CD4-positive, alpha-beta T cell treated with Interleukin-10 for 1 hour (primary cell): ENCODE data around the gene CDC42.
A peak's percentile ranks its signal among the peaks of the same experiment; 100 is the strongest.
"Not testable (repeated sequence)": the region's sequence is repeated elsewhere in the genome, so short reads cannot be mapped to it uniquely, and the experiment has no call there.

Experiments used
- DNase-seq: peaks from one replicate; pipeline ENCODE4 v3.0.0-alpha.2; 2020

Gene CDC42

DNA sequence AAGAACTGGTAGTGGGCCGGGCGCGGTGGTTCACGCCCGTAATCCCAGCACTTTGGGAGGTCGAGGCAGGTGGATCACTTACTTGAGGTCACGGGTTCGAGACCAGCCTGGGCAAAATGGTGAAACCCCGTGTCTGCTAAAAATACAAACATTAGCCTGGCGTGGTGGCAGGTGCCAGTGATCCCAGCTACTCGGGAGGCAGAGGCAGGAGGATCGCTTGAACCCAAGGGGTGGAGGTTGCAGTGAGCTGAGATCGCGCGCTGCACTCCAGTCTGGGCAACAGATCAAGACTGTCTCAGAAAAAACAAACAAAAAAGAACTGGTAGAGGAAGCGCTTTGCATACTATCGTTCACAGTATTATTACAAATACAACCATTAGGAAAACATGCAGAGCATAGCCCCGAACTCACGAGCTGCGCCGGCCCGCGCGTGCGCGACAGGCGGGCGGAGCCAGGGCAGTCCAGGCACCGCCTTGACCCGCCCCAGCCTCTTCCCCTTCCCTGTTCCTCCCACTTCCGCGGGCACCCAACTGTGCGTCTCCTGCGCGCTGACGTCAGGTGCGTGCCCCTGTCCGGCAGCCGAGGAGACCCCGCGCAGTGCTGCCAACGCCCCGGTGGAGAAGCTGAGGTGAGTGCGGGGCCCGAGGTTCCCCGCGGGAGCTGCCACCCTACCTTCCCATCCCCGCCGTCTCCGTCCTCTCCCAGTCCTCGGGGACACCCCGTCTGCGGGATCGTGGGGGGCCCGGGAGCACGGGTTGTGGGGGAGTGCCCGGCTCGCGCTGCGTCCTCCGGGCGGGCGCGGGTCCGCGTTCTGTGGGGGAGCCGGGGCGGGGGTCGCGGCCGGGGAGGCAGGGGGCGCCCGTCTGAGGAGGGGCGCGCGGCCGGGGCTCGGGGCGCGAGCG lies at the start of gene CDC42:
Gene CDC42, plus strand, starts transcription at position 595 of the 902 bp plus-strand sequence. CDS start 25,770 bp downstream, outside the sequence.
- DNase-seq: peak; percentile 98

DNA sequence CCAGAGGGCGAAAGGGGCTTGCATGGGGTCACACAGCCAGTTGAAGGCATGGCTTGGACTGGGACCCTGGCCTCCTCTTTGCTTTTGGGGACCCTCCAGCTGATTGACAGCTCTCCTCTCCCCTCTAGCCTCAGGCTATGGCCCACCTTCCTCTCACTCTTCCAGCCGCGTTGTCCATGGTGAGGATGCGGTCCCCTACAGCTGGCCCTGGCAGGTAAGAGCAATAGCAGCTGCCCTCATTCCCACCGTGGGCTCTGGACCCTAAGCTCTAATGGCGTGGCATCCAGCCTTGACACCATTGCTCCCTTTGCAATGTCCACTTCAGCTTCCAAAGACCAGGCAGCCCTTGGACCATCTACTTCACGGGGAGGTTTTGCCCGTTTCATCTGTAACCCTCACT lies 49.6 kb upstream of the CDC42 start:
- not testable (repeated sequence) for DNase-seq

DNA sequence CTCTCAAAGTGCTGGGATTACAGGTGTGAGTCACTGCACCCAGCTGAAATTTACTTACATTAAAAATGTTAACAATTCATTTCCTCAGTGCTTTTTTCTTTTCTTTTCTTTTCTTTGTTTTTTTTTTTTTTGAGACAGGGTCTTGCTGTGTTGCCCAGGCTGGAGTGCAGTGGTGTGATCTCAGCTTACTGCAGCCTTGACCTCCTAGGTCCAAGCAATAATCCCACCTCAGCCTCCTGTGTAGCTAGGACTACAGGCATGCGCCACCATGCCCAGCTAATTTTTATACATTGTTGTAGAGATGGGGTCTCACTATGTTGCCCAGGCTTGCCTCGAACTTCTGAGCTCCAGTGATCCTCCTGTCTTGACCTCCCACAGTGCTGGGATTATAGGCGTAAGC lies 48.5 kb upstream of the CDC42 start:
- DNase-seq: not testable (repeated sequence)

DNA sequence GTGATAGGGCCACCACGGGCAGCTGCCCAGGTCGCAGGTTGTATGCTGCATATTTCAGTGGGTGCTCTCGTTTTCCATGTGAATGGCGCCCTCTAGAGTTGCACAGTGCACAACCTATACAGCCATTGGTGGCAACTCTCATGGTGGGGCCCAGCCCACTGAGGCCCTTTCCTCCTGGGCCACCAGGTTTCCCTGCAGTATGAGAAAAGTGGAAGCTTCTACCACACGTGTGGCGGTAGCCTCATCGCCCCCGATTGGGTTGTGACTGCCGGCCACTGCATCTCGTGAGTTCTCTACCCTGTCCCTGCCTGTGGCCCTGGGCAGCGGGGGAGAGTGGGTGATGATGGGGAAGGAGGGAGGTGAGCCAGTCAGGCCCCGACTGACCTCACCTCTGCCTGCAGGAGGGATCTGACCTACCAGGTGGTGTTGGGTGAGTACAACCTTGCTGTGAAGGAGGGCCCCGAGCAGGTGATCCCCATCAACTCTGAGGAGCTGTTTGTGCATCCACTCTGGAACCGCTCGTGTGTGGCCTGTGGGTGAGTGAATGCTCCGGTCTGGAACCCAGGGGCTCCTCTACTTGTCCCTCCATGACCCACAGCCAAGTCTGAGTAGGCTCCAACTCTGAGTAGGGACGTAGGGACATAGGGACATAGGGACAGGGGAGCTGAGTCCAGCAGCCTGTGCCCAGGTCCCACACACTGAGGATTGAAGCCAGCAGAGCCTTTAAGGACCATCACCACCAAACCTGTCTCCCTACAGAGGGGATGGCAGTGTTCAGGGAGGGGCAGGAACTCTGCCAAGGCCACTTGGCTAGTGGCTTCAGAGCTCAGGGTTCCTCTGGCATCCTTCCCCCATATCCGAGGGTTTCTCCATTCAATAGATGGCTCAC lies 47.0 kb upstream of the CDC42 start:
- DNase-seq: peak; percentile 29

DNA sequence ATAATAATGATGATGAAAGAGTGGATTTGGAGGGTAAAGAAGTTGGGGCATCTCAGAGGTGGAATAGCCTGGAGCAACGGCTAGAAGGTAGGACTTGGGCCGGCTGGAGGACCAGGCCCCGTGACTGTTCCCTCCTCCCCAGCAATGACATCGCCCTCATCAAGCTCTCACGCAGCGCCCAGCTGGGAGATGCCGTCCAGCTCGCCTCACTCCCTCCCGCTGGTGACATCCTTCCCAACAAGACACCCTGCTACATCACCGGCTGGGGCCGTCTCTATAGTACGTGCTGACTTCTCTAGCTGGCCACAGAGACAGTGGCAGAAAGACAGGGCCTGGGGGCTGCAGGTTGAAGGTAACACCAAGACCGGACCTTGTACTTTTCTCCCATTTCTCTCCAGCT lies 45.8 kb upstream of the CDC42 start:
- DNase-seq: not testable (repeated sequence)

DNA sequence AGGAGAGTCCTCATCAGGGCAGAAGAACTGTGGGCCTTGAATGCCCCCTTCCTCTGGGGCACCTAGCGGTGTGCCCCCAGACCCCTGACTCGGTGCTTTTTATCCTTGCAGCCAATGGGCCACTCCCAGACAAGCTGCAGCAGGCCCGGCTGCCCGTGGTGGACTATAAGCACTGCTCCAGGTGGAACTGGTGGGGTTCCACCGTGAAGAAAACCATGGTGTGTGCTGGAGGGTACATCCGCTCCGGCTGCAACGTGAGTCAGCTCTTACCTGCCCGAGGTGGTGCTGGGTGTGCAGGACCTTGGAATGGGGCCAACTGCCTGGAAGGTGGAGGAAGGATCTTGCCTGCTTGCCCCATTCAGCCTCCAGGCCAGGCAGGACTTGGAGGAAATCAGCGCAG lies 45.2 kb upstream of the CDC42 start:
- DNase-seq: not testable (repeated sequence)

DNA sequence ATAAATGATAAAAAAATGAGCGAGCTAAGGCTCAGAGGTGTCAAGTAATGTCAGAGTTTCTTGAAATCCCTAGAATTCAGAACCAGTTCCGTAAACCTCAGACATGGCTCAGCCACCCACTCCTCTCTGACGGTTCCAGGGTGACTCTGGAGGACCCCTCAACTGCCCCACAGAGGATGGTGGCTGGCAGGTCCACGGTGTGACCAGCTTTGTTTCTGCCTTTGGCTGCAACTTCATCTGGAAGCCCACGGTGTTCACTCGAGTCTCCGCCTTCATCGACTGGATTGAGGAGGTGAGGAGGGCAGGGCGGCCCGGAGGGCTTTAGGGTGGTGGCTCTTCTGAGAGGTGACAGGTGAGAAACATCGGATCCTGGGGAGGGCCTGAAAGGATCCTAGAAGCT lies 42.9 kb upstream of the CDC42 start:
- DNase-seq: not testable (repeated sequence)

DNA sequence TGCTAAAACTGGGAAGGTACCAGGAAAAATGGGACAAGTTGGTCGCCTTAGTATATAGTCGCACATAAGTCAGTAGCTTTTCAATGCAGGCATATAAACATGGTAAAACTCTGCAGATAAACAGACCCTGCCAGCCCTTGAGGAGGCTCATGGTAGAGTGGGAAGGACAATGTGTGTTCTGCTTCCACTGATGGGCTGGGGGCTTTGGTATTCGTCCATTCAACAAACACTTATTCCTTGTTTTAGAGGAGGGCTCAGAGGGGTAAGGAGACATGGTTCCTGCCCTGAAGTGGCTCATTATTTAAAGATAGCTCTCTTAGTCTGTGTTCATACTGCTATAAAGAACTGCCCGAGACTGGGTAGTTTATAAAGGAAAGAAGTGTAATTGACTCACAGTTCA lies 39.8 kb upstream of the CDC42 start:
- DNase-seq: not testable (repeated sequence)

DNA sequence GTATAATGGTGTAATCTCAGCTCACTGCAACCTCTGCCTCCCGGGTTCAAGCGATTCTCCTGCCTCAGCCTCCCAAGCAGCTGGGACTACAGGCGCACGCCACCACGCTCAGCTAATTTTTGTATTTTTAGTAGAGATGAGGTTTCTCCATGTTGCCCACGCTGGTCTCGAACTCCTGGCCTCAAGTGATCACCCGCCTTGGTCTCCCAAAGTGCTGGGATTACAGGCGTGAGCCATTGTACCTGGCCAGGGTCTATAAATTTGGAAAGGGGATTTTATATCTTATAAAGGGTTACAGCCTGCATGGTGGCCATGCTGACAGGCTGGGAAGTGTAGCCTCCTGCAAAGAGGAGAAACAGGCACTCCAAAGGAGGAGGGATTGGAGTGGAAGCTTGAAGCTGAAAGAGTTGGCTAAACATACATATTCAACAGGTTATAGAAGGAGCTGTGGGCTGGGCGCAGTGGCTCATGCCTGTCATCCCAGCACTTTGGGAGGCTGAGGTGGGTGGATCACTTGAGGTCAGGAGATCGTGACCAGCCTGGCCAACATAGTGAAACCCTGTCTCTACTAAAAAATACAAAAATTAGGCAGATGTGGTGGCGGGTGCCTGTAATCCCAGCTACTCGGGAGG lies 37.8 kb upstream of the CDC42 start:
- not testable (repeated sequence) for DNase-seq

DNA sequence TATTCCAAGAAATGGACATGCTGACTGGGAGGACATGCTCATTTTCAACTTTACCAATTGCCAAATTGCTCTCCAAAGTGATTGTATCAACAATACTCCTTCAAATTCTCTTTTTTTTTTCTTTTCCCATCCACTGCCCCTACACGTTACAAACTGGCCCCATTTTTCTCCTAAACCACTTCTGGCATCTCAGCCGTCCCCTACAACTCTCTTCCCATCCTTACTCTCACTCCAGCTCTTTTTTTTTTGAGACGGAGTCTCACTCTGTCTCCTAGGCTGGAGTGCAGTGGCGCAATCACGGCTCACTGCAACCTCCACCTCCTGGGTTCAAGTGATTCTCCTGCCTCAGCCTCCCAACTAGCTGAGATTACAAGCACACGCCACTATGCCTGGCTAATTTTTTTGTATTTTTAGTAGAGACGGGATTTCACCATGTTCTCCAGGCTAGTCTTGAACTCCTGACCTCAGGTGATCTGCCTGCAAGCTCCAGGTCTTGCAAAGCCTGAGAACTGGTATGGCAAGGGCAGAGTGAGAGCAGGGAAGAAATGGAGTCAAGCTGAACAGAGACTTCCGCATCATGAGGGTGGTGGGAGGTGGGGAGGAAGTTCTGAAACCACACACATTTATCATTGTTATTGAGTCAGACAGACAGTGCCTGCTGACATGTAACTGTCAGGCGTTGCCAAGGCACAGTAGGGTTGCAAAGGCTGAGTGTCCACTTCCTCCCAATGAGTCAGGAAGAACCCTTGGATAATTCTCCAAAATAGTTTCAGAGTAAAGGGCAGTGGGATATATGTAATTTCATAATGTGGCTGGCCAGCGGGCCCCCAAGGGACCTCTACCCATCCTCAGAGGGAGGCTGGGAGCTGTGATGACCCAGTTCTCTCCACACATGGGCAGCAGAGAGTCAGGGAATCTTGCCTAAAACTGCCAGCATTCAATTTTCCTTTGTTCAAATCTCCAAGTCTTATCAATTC lies 33.6 kb upstream of the CDC42 start:
- DNase-seq: peak; percentile 59

DNA sequence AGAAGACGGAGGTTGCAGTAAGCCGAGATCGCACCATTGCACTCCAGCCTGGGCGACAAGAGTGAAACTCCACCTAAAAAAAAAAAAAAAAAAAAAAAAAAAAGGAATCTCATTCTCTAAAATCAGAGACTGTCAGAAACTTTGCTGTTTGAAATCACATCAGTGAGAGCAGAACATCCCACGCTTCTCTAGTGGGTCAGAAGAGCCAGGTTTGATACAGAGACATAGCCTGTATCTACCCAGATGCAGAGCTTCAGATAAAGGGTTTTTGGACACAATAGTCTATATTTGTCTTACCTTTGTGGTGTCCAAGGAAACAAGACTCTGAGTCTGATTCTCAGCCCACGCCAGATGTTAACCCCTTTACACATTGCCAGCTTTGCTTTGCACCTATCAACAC lies 31.4 kb upstream of the CDC42 start:
- no peak for DNase-seq

DNA sequence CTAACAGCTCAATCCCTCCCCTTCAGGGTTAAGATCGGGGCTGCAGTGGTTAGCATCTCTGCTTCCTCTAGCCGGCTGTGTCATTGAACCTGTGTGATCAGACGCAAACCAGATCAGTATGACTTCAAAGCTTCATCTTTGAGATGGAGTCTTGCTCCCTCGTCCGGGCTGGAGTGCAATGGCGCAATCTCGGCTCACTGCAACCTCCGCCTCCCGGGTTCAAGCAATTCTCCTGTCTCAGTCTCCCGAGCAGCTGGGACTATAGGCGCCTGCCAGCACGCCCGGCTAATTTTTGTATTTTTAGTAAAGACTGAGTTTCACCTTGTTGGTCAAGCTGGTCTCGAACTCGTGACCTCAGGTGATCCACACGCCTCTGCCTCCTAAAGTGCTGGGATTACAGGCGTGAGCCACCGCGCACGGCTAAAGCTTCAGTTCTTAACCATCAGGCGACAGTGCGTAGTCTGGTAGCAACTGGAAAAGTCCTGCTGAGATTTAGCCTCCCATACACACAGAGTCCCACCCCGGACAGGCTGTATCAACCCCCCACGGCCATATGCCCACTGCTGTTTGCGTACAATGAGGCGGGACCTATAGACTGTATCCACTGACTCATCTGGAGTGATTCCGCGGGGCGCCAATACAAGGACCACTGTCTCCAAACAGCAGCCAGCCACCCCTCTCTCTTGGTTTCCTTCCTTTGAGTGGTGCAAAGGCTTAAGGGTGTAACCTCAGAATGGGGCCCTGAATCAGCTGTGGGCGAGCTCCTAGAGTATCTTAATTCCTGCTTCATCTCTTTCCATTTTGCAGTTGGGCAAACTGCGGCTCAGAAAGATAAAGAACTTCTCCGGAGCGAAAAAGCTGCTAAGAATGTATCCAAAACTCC lies 27.8 kb upstream of the CDC42 start:
- peak; percentile 86 for DNase-seq

DNA sequence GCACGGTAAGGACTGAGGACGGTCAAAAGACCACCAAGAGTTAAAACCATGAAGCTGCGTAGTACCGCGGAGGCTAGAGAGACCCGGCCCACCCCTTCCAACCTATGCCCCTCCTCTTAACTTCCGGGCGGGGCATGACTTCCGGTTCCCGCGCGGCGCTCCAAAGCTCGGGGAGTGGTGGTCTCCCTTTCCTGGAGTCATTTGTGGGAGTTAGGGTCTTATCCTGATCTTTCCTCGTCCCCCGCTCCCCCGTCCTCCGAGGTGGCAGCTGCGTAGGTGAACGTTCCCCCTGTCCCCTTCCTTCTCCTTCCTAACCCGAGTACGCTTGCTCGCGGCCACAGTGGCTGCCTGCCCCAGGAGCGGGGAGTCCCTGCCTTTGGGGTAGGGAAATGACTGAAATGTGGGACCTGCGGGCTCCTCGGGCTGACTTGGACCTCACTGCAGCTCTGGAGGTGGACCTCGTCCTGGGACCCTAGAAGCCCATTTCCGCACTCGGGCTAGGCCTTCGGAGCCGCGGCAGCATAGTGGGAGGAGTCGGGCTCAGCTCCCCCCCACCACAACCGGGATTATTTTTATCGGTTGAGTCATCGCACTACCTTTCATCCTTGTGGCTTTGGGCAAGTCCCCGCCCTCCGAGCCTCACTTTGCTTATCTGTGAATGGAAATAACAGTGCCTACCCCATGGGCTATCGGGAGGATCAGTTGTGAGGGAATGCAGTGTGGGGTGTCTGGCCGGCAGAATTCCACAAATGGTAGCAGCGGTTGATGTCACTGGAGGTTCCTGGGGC lies 26.9 kb upstream of the CDC42 start:
- DNase-seq: peak; percentile 91

DNA sequence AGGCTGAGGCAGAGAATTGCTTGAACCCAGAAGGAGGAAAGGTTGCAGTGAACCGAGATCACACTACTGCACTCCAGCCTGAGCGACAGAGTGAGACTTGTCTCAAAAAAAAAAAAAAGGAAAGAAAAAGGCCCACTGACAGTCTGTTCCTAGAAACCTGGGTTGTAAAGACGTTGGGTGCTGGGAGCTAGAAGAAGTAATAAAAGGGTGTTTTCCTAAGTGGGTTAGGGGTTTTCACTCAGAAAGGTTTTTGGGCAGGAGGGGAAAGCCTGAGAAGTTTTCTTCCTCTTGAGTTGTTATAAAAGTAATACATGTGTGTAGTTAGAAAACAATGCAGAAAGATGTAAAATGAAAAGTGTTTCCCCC lies 25.6 kb upstream of the CDC42 start:
- peak; percentile 37 for DNase-seq

DNA sequence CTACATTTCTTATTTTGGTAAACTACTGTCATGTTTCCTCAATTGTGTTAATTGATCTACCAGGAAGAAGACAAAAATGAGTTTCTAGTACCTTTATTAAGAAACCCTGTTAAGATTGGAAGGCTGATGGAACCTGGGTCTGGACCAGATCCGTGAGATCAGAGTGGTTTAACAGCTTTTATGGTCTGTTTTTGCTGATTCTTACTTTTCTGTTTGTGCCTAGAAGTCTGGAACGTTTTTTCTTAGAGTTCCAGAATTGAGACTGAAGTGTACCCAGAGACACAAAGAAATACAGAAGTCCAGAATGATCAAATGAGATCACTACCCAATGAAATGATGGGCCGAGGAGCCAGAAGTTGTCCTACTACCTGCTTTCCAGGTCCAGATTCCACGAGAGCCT lies 22.5 kb upstream of the CDC42 start:
- no peak for DNase-seq

DNA sequence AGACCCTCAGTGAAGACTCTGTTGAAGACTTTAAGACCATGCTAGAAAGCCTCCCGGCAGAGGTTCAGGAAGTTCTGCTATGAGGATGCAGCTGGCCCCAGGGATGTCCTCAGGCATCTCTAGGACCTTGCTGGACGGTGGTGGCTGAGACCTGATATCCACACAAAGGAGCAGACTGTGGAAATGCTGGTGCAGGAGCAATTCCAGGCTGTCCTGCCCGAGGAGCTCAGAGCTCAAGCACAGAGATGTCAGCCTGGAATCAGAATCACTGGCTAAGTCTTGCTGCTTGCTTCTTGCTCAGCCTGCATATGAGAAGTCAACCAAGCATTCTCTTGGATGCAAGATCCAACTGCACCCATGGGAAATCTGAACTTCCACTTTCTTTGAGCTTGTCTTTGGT lies 22.0 kb upstream of the CDC42 start:
- DNase-seq: no peak

DNA sequence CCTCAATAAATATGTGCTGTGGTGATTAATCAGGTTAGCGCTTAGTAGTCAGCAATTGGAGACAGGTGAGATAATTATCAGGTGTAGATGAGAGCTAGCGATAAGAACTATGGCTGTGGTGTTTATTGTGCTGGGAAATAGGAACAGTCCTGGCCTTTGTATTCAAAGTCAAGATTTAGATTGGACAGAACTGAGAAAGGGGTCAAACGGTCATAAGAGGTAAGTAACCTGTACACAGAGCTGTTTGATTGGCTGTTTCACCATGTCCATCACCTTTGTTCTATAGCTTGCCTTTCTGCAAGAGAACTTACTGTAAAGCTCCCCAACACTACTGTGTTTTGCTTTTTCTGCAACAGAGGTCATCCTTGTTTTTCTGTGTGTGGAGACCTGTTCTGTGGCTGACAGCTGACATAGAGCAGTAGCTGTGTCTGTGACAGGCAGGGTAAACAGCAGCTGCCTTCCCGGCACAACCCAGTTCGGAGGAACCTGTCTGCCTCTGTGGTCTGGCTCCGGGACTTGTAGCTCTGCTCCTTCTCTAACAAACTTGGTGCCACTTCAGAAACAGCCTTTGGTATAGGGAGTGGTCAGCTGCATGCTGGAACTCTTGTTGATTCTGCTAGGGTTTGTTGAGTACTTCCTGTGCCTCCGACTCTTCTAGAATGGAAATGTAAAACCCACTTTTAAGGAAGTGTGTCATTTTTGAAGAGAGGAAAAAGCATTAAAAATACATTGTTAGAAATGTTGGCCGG lies 21.1 kb upstream of the CDC42 start:
- peak; percentile 60 for DNase-seq

DNA sequence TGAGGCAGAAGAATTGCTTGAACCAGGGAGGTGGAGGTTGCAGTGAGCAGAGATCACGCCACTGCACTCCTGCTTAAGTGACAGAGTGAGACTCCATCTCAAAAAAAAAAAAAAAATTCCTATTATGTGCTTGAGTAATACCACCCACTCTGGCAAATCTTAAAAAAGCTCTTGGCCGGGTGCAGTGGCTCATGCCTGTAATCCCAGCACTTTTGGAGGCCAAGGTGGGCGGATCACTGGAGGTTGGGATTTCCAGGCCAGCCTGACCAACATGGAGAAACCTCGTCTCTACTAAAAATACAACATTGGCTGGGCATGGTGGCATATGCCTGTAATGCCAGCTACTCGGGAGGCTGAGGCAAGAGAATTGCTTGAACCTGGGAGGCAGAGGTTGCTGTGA lies 17.7 kb upstream of the CDC42 start:
- not testable (repeated sequence) for DNase-seq

DNA sequence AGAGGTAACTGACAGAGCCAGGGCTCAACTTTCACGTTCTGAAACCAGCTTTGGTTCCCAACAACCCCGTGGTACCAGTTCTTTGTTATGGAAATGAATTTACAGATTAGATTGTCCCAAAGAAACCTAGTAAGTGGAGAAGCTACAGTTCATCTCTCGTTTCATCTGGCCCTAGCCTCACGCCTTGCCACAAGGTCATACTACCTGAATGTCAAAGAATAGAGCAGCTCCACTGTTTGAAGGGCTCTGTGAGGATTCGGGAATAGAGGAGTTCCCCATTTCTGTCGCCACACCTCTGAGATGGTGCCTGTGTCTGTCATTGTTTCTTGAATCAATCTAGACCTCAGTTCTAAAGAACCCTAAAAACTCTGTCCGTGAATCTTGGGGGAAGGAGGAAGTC lies 15.0 kb upstream of the CDC42 start:
- no peak for DNase-seq
